GM12864 (cell line): ENCODE data around the gene DPYSL5.

Experiments
- DNase-seq: peaks from one replicate; pipeline ENCODE4 v3.0.0-alpha.2; 2011; ENCODE audit warnings: low read depth
- H3K4me3 ChIP-seq: 2 replicates; pipeline ENCODE4 v1.5.1; 2011; ENCODE audit warnings: mild to moderate bottlenecking, low read depth, low read length, control low read depth
- TF ChIP-seq, protein P1 (sequence below): IDR thresholded peaks from 2 replicates; pipeline ENCODE4 v1.5.1; 2011; ENCODE audit warnings: low read depth, mild to moderate bottlenecking, moderate library complexity, low read length, control low read depth, inconsistent platforms; ENCODE audit errors: missing control alignments

The DPYSL5 gene

DNA sequence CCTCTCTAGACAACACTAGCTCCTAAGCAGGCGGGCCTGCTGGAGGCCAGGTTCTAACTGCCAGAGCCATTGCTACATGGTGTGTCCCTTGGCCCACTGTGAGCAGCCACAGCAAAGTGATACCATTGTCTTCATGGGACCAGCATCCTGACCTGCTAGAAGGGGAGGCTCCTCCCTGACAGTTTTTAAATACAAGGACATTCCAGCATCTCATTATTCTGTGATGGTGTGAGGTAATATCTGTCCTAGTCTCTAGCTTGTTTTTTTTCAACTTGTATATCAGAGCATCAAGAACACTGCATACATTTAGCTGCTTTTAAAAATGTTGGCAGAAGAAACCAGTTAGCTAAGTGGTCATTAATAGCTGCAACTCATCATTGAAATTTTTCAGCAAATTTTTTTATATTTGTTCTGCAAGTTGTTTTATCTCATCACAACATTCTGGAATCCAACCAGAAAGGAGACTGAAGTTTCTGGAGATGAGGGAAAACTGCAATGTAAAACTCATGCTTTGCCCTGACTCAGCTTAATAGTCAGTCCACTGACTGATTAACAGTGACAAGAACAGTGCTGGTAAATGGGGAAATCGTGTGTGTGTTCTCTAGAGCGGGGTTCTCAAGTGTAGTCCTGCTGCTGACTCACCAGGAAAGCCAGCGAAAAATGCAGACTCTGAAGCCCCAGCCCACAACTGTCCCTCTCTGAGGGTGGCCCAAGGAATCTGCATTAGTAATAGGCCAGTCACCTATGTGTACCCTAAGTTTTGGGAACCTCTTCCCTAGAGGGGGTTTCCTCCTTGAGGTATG is 140.3 kb downstream of the DPYSL5 start:
- no peak for DNase-seq
- H3K4me3 ChIP-seq: no peak overlapping the region
- TF ChIP-seq, protein P1, sequence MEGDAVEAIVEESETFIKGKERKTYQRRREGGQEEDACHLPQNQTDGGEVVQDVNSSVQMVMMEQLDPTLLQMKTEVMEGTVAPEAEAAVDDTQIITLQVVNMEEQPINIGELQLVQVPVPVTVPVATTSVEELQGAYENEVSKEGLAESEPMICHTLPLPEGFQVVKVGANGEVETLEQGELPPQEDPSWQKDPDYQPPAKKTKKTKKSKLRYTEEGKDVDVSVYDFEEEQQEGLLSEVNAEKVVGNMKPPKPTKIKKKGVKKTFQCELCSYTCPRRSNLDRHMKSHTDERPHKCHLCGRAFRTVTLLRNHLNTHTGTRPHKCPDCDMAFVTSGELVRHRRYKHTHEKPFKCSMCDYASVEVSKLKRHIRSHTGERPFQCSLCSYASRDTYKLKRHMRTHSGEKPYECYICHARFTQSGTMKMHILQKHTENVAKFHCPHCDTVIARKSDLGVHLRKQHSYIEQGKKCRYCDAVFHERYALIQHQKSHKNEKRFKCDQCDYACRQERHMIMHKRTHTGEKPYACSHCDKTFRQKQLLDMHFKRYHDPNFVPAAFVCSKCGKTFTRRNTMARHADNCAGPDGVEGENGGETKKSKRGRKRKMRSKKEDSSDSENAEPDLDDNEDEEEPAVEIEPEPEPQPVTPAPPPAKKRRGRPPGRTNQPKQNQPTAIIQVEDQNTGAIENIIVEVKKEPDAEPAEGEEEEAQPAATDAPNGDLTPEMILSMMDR: no peak

DNA sequence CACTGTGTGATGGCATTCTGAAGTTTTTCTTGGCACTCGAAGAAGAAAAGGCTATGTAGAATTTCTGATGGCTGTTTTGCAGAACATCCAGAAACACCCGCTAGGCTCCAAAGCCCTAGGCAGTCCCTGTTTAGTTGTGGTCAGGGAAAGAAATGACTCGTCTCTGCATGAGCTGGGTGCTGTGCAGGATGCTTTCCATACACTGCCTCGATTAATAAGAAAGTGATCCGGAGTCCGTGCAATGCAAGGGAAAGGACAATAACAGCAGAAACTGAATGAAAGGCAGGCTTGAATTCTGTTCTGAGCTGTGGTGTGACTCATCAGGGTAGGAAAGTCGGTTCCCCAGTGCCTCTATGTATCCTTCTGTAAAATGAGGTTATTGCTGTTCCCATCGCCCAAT is 141.2 kb downstream of the DPYSL5 start:
- no peak for DNase-seq

DNA sequence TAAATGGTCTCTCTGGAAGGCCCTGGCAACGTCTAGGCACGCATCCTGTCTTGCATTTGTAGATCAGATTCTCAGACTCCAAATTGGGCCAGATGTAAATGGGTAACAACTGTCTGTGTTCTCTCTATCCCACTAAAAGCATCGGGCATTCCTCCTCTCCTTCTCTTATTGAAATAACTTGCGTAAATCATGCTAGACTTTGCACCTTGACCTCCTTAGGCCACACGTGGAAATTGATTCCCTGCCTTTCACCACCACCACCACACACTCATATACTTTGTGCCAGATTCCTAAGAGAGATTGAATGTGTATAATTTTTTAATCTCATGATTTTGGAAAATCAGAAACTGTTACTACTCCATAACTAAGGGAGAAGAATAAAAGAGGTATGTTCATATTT is 143.8 kb downstream of the DPYSL5 start:
- no peak for DNase-seq
- TF ChIP-seq, protein P1: no peak
- no peak overlapping the region for H3K4me3 ChIP-seq

More for the DNA sequence above, 141.2 kb downstream of the DPYSL5 start:
- TF ChIP-seq, protein P1: no peak
- H3K4me3 ChIP-seq: no peak overlapping the region

DNA sequence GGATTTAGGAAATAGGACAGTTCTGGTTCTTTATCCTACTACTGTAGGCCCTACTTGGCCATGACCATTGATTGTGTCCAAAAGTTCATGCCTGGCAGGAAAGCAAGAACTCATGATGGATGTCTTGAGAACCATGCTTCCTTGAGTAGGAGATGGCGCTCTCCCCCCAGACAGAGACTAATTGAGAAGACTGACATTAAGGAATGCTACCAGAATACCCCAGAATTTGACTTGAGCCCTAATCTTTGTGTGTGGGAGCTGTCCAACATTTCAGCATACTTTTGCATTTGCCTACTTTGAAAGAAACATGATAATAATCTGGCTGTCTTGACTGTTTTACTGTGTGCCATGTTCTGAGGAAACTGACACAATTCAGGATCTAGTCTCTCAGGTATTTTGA is 145.8 kb downstream of the DPYSL5 start:
- TF ChIP-seq, protein P1: no peak
- no peak overlapping the region for H3K4me3 ChIP-seq
- DNase-seq: no peak

DNA sequence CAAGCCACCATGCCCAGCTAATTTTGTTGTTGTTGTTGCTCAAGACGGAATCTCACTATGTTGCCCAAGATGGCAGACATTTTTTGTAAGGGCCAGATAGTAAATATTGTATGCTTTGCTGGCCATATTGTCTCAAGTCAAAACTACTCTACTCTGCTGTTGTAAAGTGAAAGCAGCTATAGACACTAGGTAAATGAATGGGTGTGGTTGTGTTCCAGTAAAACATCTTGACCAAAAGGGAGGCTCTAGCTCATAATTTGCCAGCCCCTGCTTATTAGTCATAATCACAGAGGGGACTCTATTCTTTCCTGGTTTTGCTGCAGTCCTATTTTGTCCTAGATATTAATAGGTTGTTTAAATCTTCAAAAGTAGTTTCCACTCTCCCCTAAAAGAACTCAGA is 147.1 kb downstream of the DPYSL5 start:
- DNase-seq: no peak
- no peak overlapping the region for H3K4me3 ChIP-seq
- TF ChIP-seq, protein P1: no peak

DNA sequence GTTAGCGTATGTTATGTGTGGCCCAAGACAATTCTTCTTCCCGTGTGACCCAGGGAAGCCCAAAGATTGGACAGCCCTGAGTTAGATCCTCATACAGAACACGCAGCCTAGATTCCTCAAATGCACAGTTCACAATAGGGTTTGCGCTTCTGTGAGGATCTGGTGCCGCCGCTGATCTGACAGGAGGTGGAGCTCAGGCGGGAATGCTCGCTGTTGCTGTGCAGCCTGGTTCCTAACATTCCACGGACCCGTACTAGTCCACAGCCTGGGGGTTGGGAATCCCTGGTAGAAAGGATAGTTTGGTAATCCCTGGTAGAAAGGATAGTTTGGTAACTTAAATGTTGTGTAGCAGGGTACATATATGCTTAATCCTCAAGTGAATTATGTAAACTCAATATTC is 149.5 kb downstream of the DPYSL5 start:
- TF ChIP-seq, protein P1: no peak
- no peak overlapping the region for H3K4me3 ChIP-seq
- DNase-seq: no peak

DNA sequence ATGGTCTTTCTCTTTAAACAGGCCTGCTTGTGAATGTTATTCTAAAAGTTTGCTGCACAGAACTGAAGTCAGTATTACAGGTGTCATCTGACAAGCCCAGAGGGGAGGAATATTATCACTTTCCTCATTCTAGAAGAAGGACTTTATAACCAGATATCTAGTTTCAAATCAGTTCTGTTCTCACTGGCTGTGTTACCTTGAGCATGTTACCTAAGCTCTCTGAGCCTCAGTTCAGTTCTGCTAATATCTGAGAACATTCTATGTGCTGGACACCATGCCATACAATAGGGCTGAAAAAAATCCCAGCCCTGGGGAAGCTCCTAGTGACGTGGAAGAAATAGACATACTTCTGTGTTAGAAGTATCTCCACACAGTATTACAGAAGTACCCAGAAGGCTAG is 150.4 kb downstream of the DPYSL5 start:
- no peak for DNase-seq
- H3K4me3 ChIP-seq: no peak overlapping the region
- TF ChIP-seq, protein P1: no peak
